ENCODE results near the gene CMPK1. TPM values are rescaled to one million over a fixed set of nuclear protein-coding genes. Genes with fewer than 3 reads are reported as not detected.

CMPK1 gene
- total and polyA plus RNA-seq, 2 of the 8 experiments (the other 6 are each of a cell fraction or from before 2014, with no cell fraction given) = 6.0 to 36.9 TPM

DNA sequence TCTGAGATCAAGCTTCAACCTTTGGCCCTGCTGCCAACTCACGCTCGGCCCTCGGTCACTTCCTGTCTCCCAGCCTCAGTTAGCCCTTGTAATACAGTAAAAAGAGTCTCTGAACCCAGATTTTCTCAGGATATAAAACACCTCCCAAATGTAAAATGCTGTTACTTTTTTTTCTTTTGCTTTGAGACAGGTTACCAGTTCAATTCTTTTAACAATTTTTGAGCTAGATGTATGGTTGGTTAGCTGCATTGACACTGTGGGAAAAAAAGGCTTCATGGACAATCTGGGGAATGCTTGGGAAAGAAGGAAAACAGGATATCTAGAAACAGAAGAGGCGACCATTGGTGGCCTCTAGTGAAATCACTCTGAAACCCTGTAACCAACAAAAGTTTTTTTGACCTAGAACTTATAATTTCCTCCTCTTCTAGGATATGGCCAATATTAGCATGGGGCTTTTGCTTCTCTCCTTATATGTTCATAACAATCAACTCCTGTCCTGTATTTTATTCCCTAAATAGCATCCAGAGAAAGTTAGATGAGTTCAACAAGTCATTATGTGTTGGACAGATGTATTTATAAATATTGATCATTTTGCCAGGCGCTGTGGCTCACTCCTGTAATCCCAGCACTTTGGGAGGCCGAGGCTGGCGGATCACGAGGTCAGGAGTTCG, 1.3 kb downstream of the CMPK1 start (continued):
- TF ChIP-seq RNF2 (IDR thresholded peaks at IDR 0.05; ENCODE audit: borderline replicate concordance, low read depth, low read length, missing control alignments, poor library complexity, severe bottlenecking) (no peak), MAFK (IDR thresholded peaks at IDR 0.05; ENCODE audit: low read depth, low read length) (no peak), BCL11A (IDR thresholded peaks at IDR 0.05; ENCODE audit: low read depth in 2 of 2, low read length in 2 of 2) (no peak), RFX5 (IDR thresholded peaks at IDR 0.05; ENCODE audit: borderline replicate concordance, low read depth, low read length) (no peak), FOSL1 (IDR thresholded peaks at IDR 0.05; ENCODE audit: insufficient read depth, low read depth, low read length) (no peak), TEAD4 (IDR thresholded peaks at IDR 0.05; ENCODE audit: low read depth, low read length) (no peak), RBBP5 (IDR thresholded peaks at IDR 0.05; ENCODE audit: borderline replicate concordance, low read depth, low read length) (no peak), TCF12 (IDR thresholded peaks at IDR 0.05; ENCODE audit: low read depth, low read length) (no peak), HDAC2 (IDR thresholded peaks at IDR 0.05; ENCODE audit: borderline replicate concordance in 1 of 2, low read depth in 2 of 2, low read length in 2 of 2) (no peak), MAX (IDR thresholded peaks at IDR 0.05) (no peak)
